HFF-Myc (cell line): ENCODE measurements around the gene TM7SF3.

Source experiments
- DNase-seq: peaks from one replicate; pipeline ENCODE4 v3.0.0-alpha.2; 2011; ENCODE audit warnings: low read depth; ENCODE audit errors: extremely low read depth
- H3K4me3 ChIP-seq: replicated peaks from 2 replicates; pipeline ENCODE4 v1.5.1; 2011; ENCODE audit warnings: low read depth, mild to moderate bottlenecking, control low read depth, low read length
- CTCF ChIP-seq: IDR thresholded peaks from 2 replicates; pipeline ENCODE4 v1.5.1; 2012; ENCODE audit warnings: mild to moderate bottlenecking, low read depth, low read length, control low read depth; ENCODE audit errors: missing control alignments

Gene TM7SF3

DNA sequence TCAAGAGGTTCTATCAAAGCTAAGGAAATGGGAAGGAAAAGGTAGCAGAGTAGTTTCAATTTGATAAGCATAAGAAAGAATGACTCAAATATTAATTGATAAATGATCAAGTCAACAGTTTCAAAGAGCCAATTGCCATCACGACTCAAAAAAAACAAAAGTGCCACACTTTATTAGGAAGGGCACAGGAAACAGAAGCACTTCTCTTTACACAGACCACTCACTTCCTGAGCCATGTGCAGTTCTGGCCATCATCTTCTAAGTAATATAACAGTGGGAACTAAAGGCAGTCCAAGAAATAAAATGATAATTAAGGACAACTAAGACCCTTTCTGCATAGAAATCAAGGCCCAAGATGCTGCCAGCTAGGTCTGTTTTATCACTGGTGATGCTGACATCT is 13.2 kb downstream of the TM7SF3 start:
- H3K4me3 ChIP-seq, result no peak overlapping the region
- no peak for TF ChIP-seq CTCF
- no peak for DNase-seq

DNA sequence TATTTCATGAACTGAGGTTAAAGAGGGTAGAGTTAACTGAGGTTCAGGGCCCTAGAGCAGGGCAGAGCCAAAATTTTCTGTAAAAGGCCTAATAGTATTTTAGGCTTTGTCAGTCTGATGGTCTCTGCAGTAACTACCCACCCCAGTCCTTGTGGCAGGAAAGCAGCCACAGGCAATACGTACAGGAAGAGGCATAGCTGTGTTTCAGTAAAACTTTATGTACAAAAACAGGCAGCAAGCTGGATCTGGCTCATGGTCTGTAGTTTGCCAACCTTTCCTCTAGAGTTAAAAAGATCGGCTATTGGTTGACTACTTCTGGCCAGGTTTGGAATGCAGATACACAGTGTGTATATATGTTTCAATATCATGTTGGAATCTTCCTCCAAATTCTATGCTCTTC is 17.2 kb downstream of the TM7SF3 start:
- no peak overlapping the region for H3K4me3 ChIP-seq
- DNase-seq, result no peak
- TF ChIP-seq CTCF, result no peak

DNA sequence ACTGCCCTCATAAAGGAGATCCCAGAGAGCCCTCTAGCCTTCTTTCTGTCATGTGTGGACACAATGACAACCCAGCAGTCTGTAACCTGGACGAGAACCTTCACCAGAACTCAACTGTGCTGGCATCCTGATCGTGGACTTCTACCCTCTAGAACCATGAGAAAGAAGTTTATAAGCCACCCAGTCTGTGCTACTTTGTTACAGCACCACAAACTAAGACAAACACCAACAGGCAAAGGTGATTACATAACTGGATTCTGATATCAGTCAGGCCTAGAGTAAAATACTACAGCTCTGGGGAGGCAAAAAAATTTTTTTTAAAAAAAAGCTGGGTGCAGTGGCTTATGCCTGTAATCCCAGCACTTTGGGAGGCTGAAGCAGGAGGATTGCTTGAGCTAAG is 18.5 kb downstream of the TM7SF3 start:
- no peak for TF ChIP-seq CTCF
- no peak overlapping the region for H3K4me3 ChIP-seq
- no peak for DNase-seq

DNA sequence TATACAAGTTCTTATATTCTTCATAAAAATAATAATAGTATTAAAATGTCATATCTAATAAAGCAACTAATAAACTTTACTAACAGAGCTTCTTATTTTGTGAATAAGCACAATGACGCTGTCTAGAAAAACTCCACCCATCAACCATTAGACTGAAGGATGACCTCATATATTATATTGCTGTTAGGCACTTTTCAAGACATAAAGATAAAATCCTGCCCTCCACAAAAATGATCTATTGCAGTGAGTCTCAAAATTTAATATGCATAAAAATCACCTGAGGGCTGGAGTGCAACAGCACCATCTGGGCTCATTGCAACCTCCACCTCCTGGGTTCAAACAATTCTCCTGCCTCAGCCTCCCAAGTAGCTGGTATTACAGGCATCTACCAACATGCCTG is 20.1 kb downstream of the TM7SF3 start:
- TF ChIP-seq CTCF, result no peak
- DNase-seq, result no peak
- no peak overlapping the region for H3K4me3 ChIP-seq

- no peak overlapping the region for H3K4me3 ChIP-seq
- TF ChIP-seq CTCF, result no peak
- no peak for DNase-seq
Observed at GRCh38 chr12:26991826-26992225, 22.4 kb downstream of the TM7SF3 start.

DNA sequence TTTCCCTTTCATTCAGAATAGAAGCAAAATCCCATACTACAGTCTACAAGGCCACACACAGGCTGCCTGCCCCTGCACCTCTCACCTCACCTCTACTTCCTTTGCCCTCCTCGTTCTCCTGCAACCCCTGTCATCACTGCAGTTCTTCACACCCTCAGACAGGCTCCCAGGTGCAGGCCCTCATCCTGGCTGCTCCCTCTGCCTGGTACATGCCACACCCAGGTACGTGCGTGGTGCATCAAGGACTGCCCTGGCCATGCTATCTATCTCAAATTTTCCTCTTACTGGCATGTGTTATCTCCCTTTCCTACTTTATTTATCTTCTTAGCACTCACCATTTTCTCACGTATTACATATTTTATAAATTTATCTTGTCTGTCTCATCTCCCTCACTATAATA is 24.3 kb downstream of the TM7SF3 start:
- DNase-seq, result no peak
- TF ChIP-seq CTCF, result no peak
- H3K4me3 ChIP-seq, result no peak overlapping the region

DNA sequence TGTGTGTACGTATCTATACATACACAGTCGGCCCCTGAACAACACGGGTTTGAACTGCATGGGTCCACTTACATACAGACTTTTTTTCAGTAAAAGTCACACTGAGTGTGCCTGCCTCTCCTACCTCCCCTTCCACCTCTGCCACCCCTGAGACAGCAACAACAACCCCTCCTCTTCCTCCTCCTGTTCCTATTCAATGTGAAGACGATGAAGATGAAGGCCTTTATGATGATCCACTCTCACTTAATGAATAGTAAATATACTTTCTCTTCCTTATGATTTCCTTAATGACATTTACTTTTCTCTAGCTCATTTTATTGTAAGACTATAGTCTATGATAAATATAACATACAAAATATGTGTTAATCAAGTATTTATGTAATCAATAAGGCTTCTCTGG is 25.5 kb downstream of the TM7SF3 start:
- no peak for TF ChIP-seq CTCF
- no peak overlapping the region for H3K4me3 ChIP-seq
- no peak for DNase-seq
